Fibroblast of skin of abdomen (primary cell): ENCODE data around the gene CTBP2.
A peak's percentile ranks its signal among the peaks of the same experiment; 100 is the strongest.

ENCODE experiments used
- DNase-seq: peaks from one replicate; pipeline ENCODE4 v3.0.0-alpha.2; 2013

CTBP2 gene

GRCh38 chr10:125006188-125006680, 154.1 kb downstream of the CTBP2 start:
- DNase-seq, result no peak

DNA sequence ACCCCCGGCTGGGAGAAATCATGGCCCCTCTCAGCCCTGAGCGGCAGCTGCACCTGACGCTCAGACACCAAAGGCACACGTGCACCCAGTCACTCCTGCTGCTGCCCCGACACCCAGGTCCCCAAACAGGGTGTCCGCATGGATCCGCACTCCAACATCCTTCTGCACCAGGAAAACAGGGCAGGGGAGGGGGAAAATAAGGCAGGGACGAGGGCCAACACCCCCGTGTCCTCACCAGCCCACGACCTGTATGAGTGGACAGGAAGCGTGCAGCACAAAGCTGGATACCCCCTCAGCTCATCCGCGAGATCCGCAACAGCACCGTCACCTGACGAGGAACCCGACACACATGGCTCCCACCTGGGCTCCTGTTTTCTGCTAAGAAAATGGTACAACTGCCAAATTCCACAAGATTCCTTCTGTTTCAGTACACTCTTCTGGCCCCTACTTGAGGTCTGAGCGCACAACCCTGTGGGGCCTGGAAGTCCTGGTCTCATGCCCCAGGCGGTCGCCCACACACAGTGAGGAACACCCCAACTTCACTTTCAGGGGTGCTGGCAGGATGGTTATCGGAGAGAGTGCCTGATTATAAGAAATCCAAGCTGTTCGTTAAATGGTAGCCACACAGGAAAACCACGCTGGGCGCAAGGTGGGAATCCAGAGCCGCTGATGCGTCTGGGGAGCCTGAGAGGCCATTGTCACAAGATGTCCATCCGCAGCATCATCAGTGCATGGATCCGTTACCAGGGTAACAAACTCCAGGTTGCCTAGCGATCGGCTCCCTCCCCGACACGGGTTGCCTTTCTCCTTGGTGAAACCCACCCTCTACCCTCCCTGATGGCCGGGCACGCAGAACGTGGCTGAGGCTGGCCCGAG, 154.8 kb downstream of the CTBP2 start:
- DNase-seq, result no peak

GRCh38 chr10:125004571-125005311, 155.6 kb downstream of the CTBP2 start:
- no peak for DNase-seq

DNA sequence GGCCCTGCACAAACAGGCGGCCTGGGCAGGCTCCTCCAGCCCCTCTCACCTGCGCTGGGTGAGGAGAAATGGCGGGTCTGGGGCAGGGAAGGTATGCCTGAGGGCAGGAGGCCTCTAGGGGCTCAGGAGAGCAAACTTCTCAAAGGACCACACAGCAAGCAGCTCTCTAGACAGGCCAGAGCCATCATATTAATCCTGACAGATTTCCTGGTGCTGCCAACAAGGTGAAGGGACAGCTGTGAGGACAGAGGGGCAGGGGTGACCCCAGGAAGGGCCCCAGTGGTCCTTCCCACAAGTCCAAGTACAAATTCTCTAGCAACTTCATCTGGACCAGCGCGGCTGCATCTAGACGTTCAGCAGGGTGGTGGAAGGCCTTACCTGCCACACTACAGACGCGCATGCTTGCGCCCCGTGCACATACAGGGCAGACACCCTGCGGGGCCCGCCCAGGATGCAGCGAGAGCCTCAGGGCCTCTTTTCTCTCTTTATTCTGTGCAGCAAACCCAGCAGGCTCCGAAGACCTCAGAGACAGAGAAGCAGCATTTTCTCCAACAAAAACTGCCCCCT, 156.4 kb downstream of the CTBP2 start:
- no peak for DNase-seq

GRCh38 chr10:125003146-125003900, 157.0 kb downstream of the CTBP2 start:
- no peak for DNase-seq

GRCh38 chr10:125002423-125003145, 157.8 kb downstream of the CTBP2 start:
- DNase-seq, result no peak

DNA sequence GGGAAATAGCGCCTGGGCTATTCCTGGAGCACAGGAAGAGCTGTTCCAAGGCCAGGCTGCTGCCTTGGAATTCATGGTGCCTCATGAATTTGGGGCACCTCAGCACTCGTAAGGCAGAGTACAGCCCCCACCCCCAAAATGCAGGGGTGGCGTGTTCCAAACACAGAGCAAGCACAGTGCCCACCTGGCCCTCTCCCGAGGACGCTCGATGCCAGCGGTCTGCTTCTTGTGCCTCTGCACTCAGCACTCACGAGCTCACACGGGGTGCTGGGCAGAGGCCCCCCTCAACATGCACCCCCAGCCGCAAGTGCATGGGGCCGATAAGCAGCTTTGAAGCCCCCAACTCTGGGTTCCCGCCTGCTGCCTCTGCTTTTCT, 158.3 kb downstream of the CTBP2 start:
- no peak for DNase-seq

- no peak for DNase-seq
Observed at GRCh38 chr10:125001313-125002046, 158.9 kb downstream of the CTBP2 start.

GRCh38 chr10:125000366-125001312, 159.7 kb downstream of the CTBP2 start:
- DNase-seq, result peak; percentile 38

DNA sequence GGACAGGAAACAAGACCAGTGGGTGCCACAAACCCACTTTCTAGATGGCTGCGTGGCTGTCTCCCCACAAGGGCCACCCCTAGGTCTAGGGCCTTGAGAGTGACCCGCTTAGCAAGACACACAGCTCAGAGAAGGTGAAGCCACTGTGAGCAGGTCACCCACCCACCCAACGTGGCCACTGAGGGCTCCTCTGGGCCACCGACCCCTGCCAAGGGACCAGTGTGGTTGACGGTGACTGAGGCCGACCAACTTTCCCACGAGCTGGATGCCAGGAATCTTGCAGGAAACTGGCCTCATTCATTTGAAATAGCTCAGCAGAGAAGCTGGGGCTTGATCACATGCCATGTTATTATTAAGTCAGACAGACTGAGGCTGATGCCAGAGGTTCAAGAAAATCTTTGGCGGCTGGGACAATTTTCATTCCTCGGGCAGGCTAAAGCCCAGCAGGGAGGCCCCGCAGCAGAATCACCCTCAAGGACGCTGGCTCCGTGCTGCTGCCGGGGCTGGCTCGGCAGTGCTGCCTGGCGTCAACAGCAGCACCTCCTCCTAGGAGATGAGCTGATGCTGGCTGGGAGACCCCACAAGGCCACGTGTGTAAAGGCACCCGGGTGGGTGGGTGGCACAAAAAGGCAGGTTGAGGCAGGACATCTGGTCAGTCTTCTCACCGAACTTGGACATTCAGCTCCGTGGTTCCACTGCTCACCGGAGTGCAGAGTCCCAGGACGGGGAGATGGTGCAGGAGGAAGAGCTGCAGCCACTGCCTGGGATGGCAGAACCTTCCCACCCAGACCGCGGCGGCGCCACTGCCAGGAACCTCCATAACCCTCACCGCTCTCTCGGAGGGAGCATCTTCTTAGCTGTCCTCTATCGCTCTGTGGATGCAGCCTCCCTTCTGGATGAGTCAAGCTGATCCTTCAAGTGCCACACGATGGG, 160.7 kb downstream of the CTBP2 start:
- DNase-seq, result peak; percentile 52

- no peak for DNase-seq
Observed at GRCh38 chr10:124998624-124999291, 161.6 kb downstream of the CTBP2 start.

GRCh38 chr10:124997771-124998623, 162.4 kb downstream of the CTBP2 start:
- no peak for DNase-seq

- DNase-seq, result no peak
Observed at GRCh38 chr10:124997306-124997705, 163.1 kb downstream of the CTBP2 start.

GRCh38 chr10:124996854-124997215, 163.5 kb downstream of the CTBP2 start:
- no peak for DNase-seq

DNA sequence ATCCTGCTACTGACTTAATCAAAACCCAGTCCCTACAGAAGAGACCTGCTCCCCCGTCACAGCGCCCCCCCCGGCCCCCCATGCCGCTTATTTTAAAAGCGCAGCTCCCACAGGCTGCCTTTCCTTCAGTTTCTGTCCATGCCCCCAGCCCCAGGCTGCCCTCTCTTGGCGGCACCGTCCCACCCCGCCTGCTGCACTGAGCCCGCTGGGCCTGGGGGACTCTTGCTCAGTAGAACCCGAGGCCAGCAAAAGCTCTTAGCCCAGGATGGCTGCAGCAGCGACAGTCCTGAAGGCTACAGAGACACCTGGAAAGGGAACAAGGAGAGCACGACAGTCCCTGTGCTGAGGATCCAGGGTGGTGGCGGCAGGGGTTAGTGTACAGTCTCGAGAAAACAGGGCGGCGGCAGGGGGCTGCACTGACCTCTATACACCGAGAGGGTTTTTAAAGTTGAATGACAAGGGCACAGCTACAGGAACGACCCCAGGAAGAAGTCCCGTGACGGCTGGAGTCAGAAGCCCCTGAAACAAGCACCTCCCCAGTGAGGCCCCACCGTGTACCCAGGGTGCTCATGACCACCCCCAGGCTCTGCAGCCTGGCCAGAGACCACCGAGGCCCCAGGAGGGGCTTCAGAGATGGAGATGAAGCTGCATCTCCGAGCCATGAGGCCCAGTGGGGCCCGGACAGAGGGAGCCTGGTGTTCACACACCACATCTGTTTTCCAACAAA, 164.1 kb downstream of the CTBP2 start:
- no peak for DNase-seq

DNA sequence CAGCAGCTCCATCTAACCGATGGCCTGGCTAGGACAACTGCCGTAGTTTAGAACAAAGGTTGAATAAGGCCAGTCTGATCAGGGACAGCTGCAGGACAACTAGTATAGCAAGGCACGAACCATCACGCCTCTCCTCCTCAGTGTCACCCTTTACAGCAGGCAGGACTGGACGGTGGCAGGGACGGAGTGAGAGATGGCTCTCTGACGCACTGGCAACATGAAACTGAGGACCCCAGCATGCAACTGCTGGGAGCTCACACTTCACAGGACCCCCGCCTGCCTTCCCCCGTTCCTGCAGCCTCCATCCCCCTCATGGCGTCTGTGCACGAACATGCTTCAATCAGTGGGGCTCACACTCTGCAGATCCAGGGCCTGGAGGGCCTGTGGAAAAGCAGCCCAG, 164.8 kb downstream of the CTBP2 start:
- DNase-seq, result no peak
